Progenitor cell of endocrine pancreas (in vitro differentiated cells): ENCODE data around the gene TBX6. TPM values are rescaled to one million over a fixed set of nuclear protein-coding genes. Genes with fewer than 3 reads are reported as not detected.

Source experiments
- DNase-seq: peaks from one replicate; pipeline ENCODE4 v3.0.0; 2021; ENCODE audit warnings: low spot score; ENCODE audit not compliant: unreplicated experiment
- H3K27ac Mint-ChIP-seq: 2 replicates; pipeline ENCODE4 v1.8.0; 2021; ENCODE audit warnings: mild to moderate bottlenecking, moderate library complexity, mixed read lengths
- H3K27me3 Mint-ChIP-seq: 2 replicates; pipeline ENCODE4 v1.8.0; 2021; ENCODE audit warnings: mixed read lengths
- H3K36me3 Mint-ChIP-seq: 2 replicates; pipeline ENCODE4 v1.8.0; 2022; ENCODE audit warnings: mixed read lengths; ENCODE audit not compliant: insufficient read depth
- H3K4me1 Mint-ChIP-seq: 2 replicates; pipeline ENCODE4 v1.8.0; 2021; ENCODE audit warnings: low read depth, mixed read lengths
- H3K4me3 Mint-ChIP-seq: 2 replicates; pipeline ENCODE4 v1.8.0; 2021; ENCODE audit warnings: low read depth, mild to moderate bottlenecking, moderate library complexity, mixed read lengths
- H3K9me3 Mint-ChIP-seq: 2 replicates; pipeline ENCODE4 v1.8.0; 2021; ENCODE audit warnings: low read depth, mixed read lengths
- CTCF ChIP-seq: fragments of 200-600 bp; sonication (generic); IDR thresholded peaks from one replicate; pipeline ENCODE4 v1.5.0; 2021; ENCODE audit warnings: antibody characterized with exemption, mild to moderate bottlenecking; ENCODE audit not compliant: unreplicated experiment
- total RNA-seq: library from RNA; stranded (reverse); gene quantifications from 2 replicates; pipeline ENCODE4 v1.2.1, GENCODE V29; 2021

Gene TBX6
- total RNA-seq, 1 donor from 2014 or later, result 3.5 TPM

- Mint-ChIP-seq H3K36me3 (peaks cover 10% of the 10 kb centered on the region), H3K27me3 (no peaks in the 10 kb centered on the region), H3K27ac (no peak overlapping the region), H3K9me3 (no peaks in the 10 kb centered on the region), H3K4me3 (no peak overlapping the region), H3K4me1 (peaks cover 11% of the 10 kb centered on the region)
- DNase-seq, result no peak
- no peak for TF ChIP-seq CTCF
Measured at GRCh38 chr16:30088237-30088831, 3.4 kb downstream of the TBX6 start.

- TF ChIP-seq CTCF, result no peak
- no peak overlapping the region for H3K27ac Mint-ChIP-seq
- H3K27me3 Mint-ChIP-seq, result no peaks in the 10 kb centered on the region
- peaks cover 11% of the 10 kb centered on the region for H3K36me3 Mint-ChIP-seq
- no peaks in the 10 kb centered on the region for H3K9me3 Mint-ChIP-seq
- no peak for DNase-seq
- no peak overlapping the region for H3K4me3 Mint-ChIP-seq
- H3K4me1 Mint-ChIP-seq, result peaks cover 9% of the 10 kb centered on the region
Measured at GRCh38 chr16:30087181-30087898, 4.4 kb downstream of the TBX6 start.

- Mint-ChIP-seq H3K27ac (no peak overlapping the region), H3K4me1 (peaks cover 3% of the 10 kb centered on the region), H3K27me3 (no peaks in the 10 kb centered on the region), H3K4me3 (no peak overlapping the region), H3K36me3 (peaks cover 14% of the 10 kb centered on the region), H3K9me3 (no peaks in the 10 kb centered on the region)
- TF ChIP-seq CTCF, result no peak
- no peak for DNase-seq
Measured at GRCh38 chr16:30086291-30087140, 5.2 kb downstream of the TBX6 start.

GRCh38 chr16:30085820-30086219 lies 5.9 kb downstream of the TBX6 start:
- Mint-ChIP-seq H3K4me1 (peaks cover 3% of the 10 kb centered on the region), H3K9me3 (no peaks in the 10 kb centered on the region), H3K4me3 (no peak overlapping the region), H3K27me3 (no peaks in the 10 kb centered on the region), H3K27ac (no peak overlapping the region), H3K36me3 (peaks cover 14% of the 10 kb centered on the region)
- no peak for DNase-seq
- no peak for TF ChIP-seq CTCF

- Mint-ChIP-seq H3K4me1 (peaks cover 2% of the 10 kb centered on the region), H3K27me3 (no peaks in the 10 kb centered on the region)
Measured at GRCh38 chr16:30085247-30085646, 6.5 kb downstream of the TBX6 start.

More at GRCh38 chr16:30085247-30085646, 6.5 kb downstream of the TBX6 start:
- Mint-ChIP-seq H3K36me3 (peaks cover 14% of the 10 kb centered on the region), H3K9me3 (no peaks in the 10 kb centered on the region), H3K4me3 (no peak overlapping the region), H3K27ac (no peak overlapping the region)
- no peak for TF ChIP-seq CTCF
- DNase-seq, result no peak
